Esophagus mucosa (tissue), 1 donor: Measurements from ENCODE around the gene TOMM20. TPM values are rescaled to one million over a fixed set of nuclear protein-coding genes. Genes with fewer than 3 reads are reported as not detected.

ENCODE experiments used
- ATAC-seq: fragments of 200-7000 bp; cut with Tn5 transposase; one replicate; pipeline ENCODE4 v1.9.1; 2020
- total RNA-seq: library from RNA; stranded (reverse); gene quantifications from one replicate; pipeline ENCODE4 v1.2.4, GENCODE V29; 2023
- donor health status: DM: yes; HTN: yes; CAD: no.

The TOMM20 gene
- total RNA-seq, 1 donor from 2014 or later, result 102 TPM

GRCh38 chr1:235060607-235061470 lies 67.8 kb downstream of the TOMM20 start:
- peak; percentile 68 for ATAC-seq

Other genes with a start within 250 kb of the TOMM20 start
- 63.7 TPM for gene RBM34, start 32.4 kb upstream of the TOMM20 start, total RNA-seq
- 13.5 TPM for gene ARID4B, start 199.3 kb upstream of the TOMM20 start, total RNA-seq
- gene GGPS1, start 199.7 kb upstream of the TOMM20 start, total RNA-seq, result 21.1 TPM
- gene TBCE, start 238.6 kb upstream of the TOMM20 start, total RNA-seq, result 17.9 TPM